GM23338 (cell line): Measurements from ENCODE around the gene OPTC. TPM values are rescaled to one million over a fixed set of nuclear protein-coding genes. Genes with fewer than 3 reads are reported as not detected.
A peak's percentile ranks its signal among the peaks of the same experiment; 100 is the strongest.

Experiments used
- ATAC-seq: fragments of 200-7000 bp; cut with Tn5 transposase; 3 replicates; pipeline ENCODE4 v1.9.1; 2020
- DNase-seq: peaks from one replicate; pipeline ENCODE4 v3.0.0-alpha.2; 2015; ENCODE audit warnings: low spot score
- H2AFZ ChIP-seq: fragments of 200-600 bp; sonication (generic); 2 replicates; pipeline ENCODE4 v1.8.0; 2016; ENCODE audit warnings: antibody characterized with exemption, mild to moderate bottlenecking, moderate library complexity
- H3F3A ChIP-seq: fragments of 200-600 bp; sonication (generic); replicated peaks from 2 replicates; pipeline ENCODE4 v1.8.0; 2017; ENCODE audit warnings: antibody characterized with exemption, mixed run types, low read depth
- H3K27ac ChIP-seq: fragments of 200-600 bp; sonication (generic); 2 replicates; pipeline ENCODE4 v1.6.1; 2016; ENCODE audit warnings: low read depth
- H3K27me3 ChIP-seq: fragments of 200-600 bp; sonication (generic); 2 replicates; pipeline ENCODE4 v1.8.0; 2016; ENCODE audit warnings: mild to moderate bottlenecking, mixed run types, moderate library complexity; ENCODE audit not compliant: insufficient read depth
- H3K36me3 ChIP-seq: fragments of 200-600 bp; sonication (generic); 2 replicates; pipeline ENCODE4 v1.8.0; 2016; ENCODE audit warnings: mild to moderate bottlenecking; ENCODE audit not compliant: insufficient read depth
- H3K4me1 ChIP-seq: fragments of 200-600 bp; sonication (generic); 2 replicates; pipeline ENCODE4 v1.8.0; 2016; ENCODE audit warnings: mild to moderate bottlenecking, moderate library complexity; ENCODE audit not compliant: insufficient read depth
- H3K4me2 ChIP-seq: fragments of 200-600 bp; sonication (generic); 2 replicates; pipeline ENCODE4 v1.7.1; 2017; ENCODE audit warnings: mixed run types
- H3K4me3 ChIP-seq: fragments of 200-600 bp; sonication (generic); 2 replicates; pipeline ENCODE4 v1.6.1; 2016; ENCODE audit warnings: mixed run types
- H3K79me2 ChIP-seq: fragments of 200-600 bp; sonication (generic); replicated peaks from 2 replicates; pipeline ENCODE4 v1.8.0; 2017; ENCODE audit warnings: mild to moderate bottlenecking; ENCODE audit not compliant: insufficient read depth
- H3K9me2 ChIP-seq: fragments of 200-600 bp; sonication (generic); 2 replicates; pipeline ENCODE4 v1.8.0; 2017; ENCODE audit not compliant: insufficient read depth
- H4K20me1 ChIP-seq: fragments of 200-600 bp; sonication (generic); replicated peaks from 2 replicates; pipeline ENCODE4 v1.8.0; 2017; ENCODE audit warnings: mild to moderate bottlenecking; ENCODE audit not compliant: insufficient read depth
- H3K27ac Mint-ChIP-seq: 2 replicates; pipeline ENCODE4 v1.8.0; 2020; ENCODE audit warnings: inconsistent platforms, mild to moderate bottlenecking, moderate library complexity, mixed read lengths
- H3K27me3 Mint-ChIP-seq: 3 replicates; pipeline ENCODE4 v1.8.0; 2022; ENCODE audit warnings: low read depth, mild to moderate bottlenecking, moderate library complexity, mixed read lengths, inconsistent platforms; ENCODE audit not compliant: insufficient read depth, poor library complexity
- H3K36me3 Mint-ChIP-seq: 3 replicates; pipeline ENCODE4 v1.8.0; 2021; ENCODE audit warnings: low read depth, mild to moderate bottlenecking, inconsistent platforms, moderate library complexity, mixed read lengths
- H3K4me1 Mint-ChIP-seq: 3 replicates; pipeline ENCODE4 v1.8.0; 2020; ENCODE audit warnings: mild to moderate bottlenecking, inconsistent platforms, mixed read lengths
- H3K4me3 Mint-ChIP-seq: 3 replicates; pipeline ENCODE4 v1.8.0; 2021; ENCODE audit warnings: moderate library complexity, mild to moderate bottlenecking, inconsistent platforms, mixed read lengths
- H3K9me3 Mint-ChIP-seq: 3 replicates; pipeline ENCODE4 v1.8.0; 2020; ENCODE audit warnings: moderate library complexity, mild to moderate bottlenecking, inconsistent platforms, mixed read lengths
- CREB1 ChIP-seq: fragments of 250-450 bp; sonication (Bioruptor Pico); IDR thresholded peaks from 2 replicates; pipeline ENCODE4 v1.5.0; 2020; ENCODE audit warnings: low read depth, mild to moderate bottlenecking, moderate library complexity
- CTCF ChIP-seq, 2 experiments: fragments of 200-600 bp in 1 of 2; sonication (generic) in 1 of 2; conservative IDR thresholded peaks; 2 replicates each; pipeline versions ENCODE4 v1.5.1 to v1.6.1; 2016 to 2017; ENCODE audit warnings: antibody characterized with exemption in 2 of 2, low read depth in 2 of 2, mild to moderate bottlenecking in 2 of 2, moderate library complexity in 1 of 2
- ETS1 ChIP-seq: IDR thresholded peaks from 2 replicates; pipeline ENCODE4 v1.6.1; 2016; ENCODE audit warnings: antibody characterized with exemption
- EZH2phosphoT487 ChIP-seq: fragments of 200-600 bp; sonication (generic); IDR thresholded peaks from one replicate; pipeline ENCODE4 v1.8.1; 2018; ENCODE audit warnings: antibody characterized with exemption; ENCODE audit not compliant: unreplicated experiment
- REST ChIP-seq: IDR thresholded peaks from one replicate; pipeline ENCODE4 v1.6.1; 2018; ENCODE audit warnings: antibody characterized with exemption; ENCODE audit not compliant: unreplicated experiment
- STAT1 ChIP-seq: IDR thresholded peaks from one replicate; pipeline ENCODE4 v1.6.1; 2016; ENCODE audit warnings: antibody characterized with exemption; ENCODE audit not compliant: unreplicated experiment
- ZNF114 ChIP-seq: fragments of 250-450 bp; sonication (Bioruptor Pico); IDR thresholded peaks from 2 replicates; pipeline ENCODE4 v1.5.0; 2020; ENCODE audit warnings: mild to moderate bottlenecking, moderate library complexity
- ZNF331 ChIP-seq: fragments of 250-450 bp; sonication (Bioruptor Pico); IDR thresholded peaks from 2 replicates; pipeline ENCODE4 v1.5.0; 2020; ENCODE audit warnings: low read depth, mild to moderate bottlenecking, moderate library complexity
- ZNF462 ChIP-seq: fragments of 250-450 bp; sonication (Bioruptor Pico); IDR thresholded peaks from 2 replicates; pipeline ENCODE4 v1.5.0; 2020; ENCODE audit warnings: mild to moderate bottlenecking, moderate library complexity
- polyA plus RNA-seq: library from polyadenylated mRNA; unstranded; fragments of >200 nt; fragmentation: Nextera tagmentation; extraction: Ambion mirVana; gene quantifications from 2 replicates; pipeline ENCODE4 v1.2.1, GENCODE V29; 2016
- total RNA-seq: library from RNA; depleted of rRNA; stranded (reverse); fragments of >200 nt; shearing (Covaris generic); gene quantifications from 2 replicates; pipeline ENCODE4 v1.2.3, GENCODE V29; 2014

The OPTC gene
- total and polyA plus RNA-seq, 2 experiments from 2014 or later = 0.50 to 1.0 TPM

- H3K79me2 ChIP-seq = no peaks in the 10 kb centered on the region
- no peak overlapping the region for H3K4me3 Mint-ChIP-seq
- H2AFZ ChIP-seq = peak overlapping the region; percentile 88
- H3K27ac Mint-ChIP-seq = 0 out of 2 replicates have a peak overlapping the region, but pooled peaks have one; percentile 2
- no peaks in the 10 kb centered on the region for H3K4me1 ChIP-seq
- no peak overlapping the region for H3K4me3 ChIP-seq
- H3K27me3 Mint-ChIP-seq = peaks cover 7% of the 10 kb centered on the region
- no peaks in the 10 kb centered on the region for H3K36me3 Mint-ChIP-seq
- H3K36me3 ChIP-seq = no peaks in the 10 kb centered on the region
- H3K9me2 ChIP-seq = no peaks in the 10 kb centered on the region
- H3K4me1 Mint-ChIP-seq = peaks cover 26% of the 10 kb centered on the region
- H3F3A ChIP-seq = no peaks in the 10 kb centered on the region
- peak; percentile 68 for ATAC-seq
- H3K27me3 ChIP-seq = no peaks in the 10 kb centered on the region
- TF ChIP-seq ZNF331 (CRISPR knock-in tag) = no peak
- peak; percentile 20 to 32; a peak in 3 of 4 replicates for TF ChIP-seq CTCF (conservative IDR thresholded peaks at IDR 0.05; ENCODE audit: low read depth in 2 of 2)
- H4K20me1 ChIP-seq = no peaks in the 10 kb centered on the region
- no peak overlapping the region for H3K4me2 ChIP-seq
- no peak overlapping the region for H3K27ac ChIP-seq
- DNase-seq = peak; percentile 34
- H3K9me3 Mint-ChIP-seq = no peaks in the 10 kb centered on the region
These were observed 30.4 kb upstream of the OPTC start for GRCh38 chr1:203463469-203464062.

GRCh38 chr1:203464226-203464625 lies 29.7 kb upstream of the OPTC start:
- Mint-ChIP-seq H3K36me3 (no peaks in the 10 kb centered on the region), H3K4me3 (no peak overlapping the region), H3K27ac (no peak overlapping the region), H3K9me3 (no peaks in the 10 kb centered on the region), H3K4me1 (peaks cover 26% of the 10 kb centered on the region), H3K27me3 (peaks cover 7% of the 10 kb centered on the region)
- no peak overlapping the region for H2AFZ ChIP-seq
- no peaks in the 10 kb centered on the region for H4K20me1 ChIP-seq
- no peak overlapping the region for H3K4me3 ChIP-seq
- H3K27ac ChIP-seq = no peak overlapping the region
- H3K4me1 ChIP-seq = no peaks in the 10 kb centered on the region
- no peak; the same call in 2 of the 3 replicates for ATAC-seq
- no peaks in the 10 kb centered on the region for H3K27me3 ChIP-seq
- no peaks in the 10 kb centered on the region for H3K79me2 ChIP-seq
- H3K4me2 ChIP-seq = no peak overlapping the region
- H3K36me3 ChIP-seq = no peaks in the 10 kb centered on the region
- H3F3A ChIP-seq = no peaks in the 10 kb centered on the region
- H3K9me2 ChIP-seq = no peaks in the 10 kb centered on the region
- no peak for DNase-seq
- no peak for TF ChIP-seq STAT1
- no peak for TF ChIP-seq ZNF462
- no peak for TF ChIP-seq CREB1 (CRISPR knock-in tag)
- TF ChIP-seq ZNF114 (CRISPR knock-in tag) = no peak
- no peak for TF ChIP-seq EZH2phosphoT487
- no peak for TF ChIP-seq REST
- no peak for TF ChIP-seq ETS1
